MM.1S (cell line): ENCODE results near the gene CTRB1.

Experiments
- CTCF ChIP-seq: fragments of 300-600 bp; sonication (generic); IDR thresholded peaks from 2 replicates; pipeline ENCODE4 v1.5.1; 2016; ENCODE audit warnings: antibody characterized with exemption, low read length, mixed read lengths
- EZH2 ChIP-seq: fragments of 300-600 bp; sonication (generic); optimal IDR thresholded peaks from 2 replicates; pipeline ENCODE3; 2017; ENCODE audit warnings: low read depth, mild to moderate bottlenecking, antibody characterized with exemption, low read length, mixed read lengths

GRCh38 chr16:75188832-75189477, 29.8 kb upstream of the CTRB1 start:
- TF ChIP-seq CTCF (no peak), EZH2 (no peak)
